HepG2 (cell line): ENCODE measurements around the gene DAAM2. TPM values are rescaled to one million over a fixed set of nuclear protein-coding genes. Genes with fewer than 3 reads are reported as not detected.

Experiments used
- ATAC-seq: fragments of 200-7000 bp; cut with Tn5 transposase; 3 replicates; pipeline ENCODE4 v1.9.1; 2020; ENCODE audit warnings: mild to moderate bottlenecking, moderate library complexity
- BruUV-seq: library from RNA; stranded (reverse); fragments of 400-500 nt; replicated peaks from 2 replicates; lab custom pipeline; 2021; lab: Mats Ljungman, UMichigan
- CTCF ChIA-PET: fragments of 300-600 bp; formaldehyde crosslinking; extraction: SDS; loops from one replicate; lab custom pipeline; 2021; ENCODE audit warnings: low total read pairs, inconsistent platforms, low intra/inter-chr PET ratio; lab: Yijun Ruan, JAX
- POLR2A ChIA-PET: fragments of 350-600 bp; sonication (Branson Sonifier 250); formaldehyde crosslinking; loops from one replicate; lab custom pipeline; 2020; ENCODE audit warnings: antibody characterized with exemption, inconsistent platforms; lab: Yijun Ruan, JAX
- DNase-seq: peaks from one replicate; pipeline ENCODE4 v3.0.0-alpha.2; 2015; ENCODE audit warnings: low spot score
- FAIRE-seq: peaks from 3 replicates; lab custom pipeline; 2011; peaks lifted over from hg19 to GRCh38; lab: Jason Lieb, UNC
- H2AFZ ChIP-seq: one replicate; pipeline ENCODE4 v1.6.1; 2011; ENCODE audit warnings: low read length, inconsistent platforms
- H3K27ac ChIP-seq: fragments of 300-600 bp; 3 replicates; pipeline ENCODE4 v1.8.0; 2011; ENCODE audit warnings: mixed run types, mild to moderate bottlenecking, mixed read lengths, low read length, inconsistent platforms; ENCODE audit not compliant: insufficient read depth; ENCODE audit errors: extremely low read length
- H3K27me3 ChIP-seq, 2 experiments: fragments of 200-600 bp in 1 of 2; 2 replicates in 1 of 2; 3 replicates in 1 of 2; pipeline versions ENCODE4 v1.6.0 to v1.8.0; 2011; ENCODE audit warnings: low read length in 2 of 2, mild to moderate bottlenecking in 2 of 2, moderate library complexity in 2 of 2, inconsistent platforms in 1 of 2; ENCODE audit not compliant: insufficient read depth in 2 of 2, control insufficient read depth in 1 of 2
- H3K36me3 ChIP-seq, 2 experiments: fragments of 200-600 bp in 1 of 2; replicated peaks in 1 of 2; 2 replicates in 1 of 2; 3 replicates in 1 of 2; pipeline versions ENCODE4 v1.5.1 to v1.8.0; 2011; ENCODE audit warnings: low read length in 2 of 2, inconsistent platforms in 1 of 2; ENCODE audit not compliant: insufficient read depth in 2 of 2, control insufficient read depth in 1 of 2
- H3K4me1 ChIP-seq: 2 replicates; pipeline ENCODE4 v1.5.1; 2012; ENCODE audit warnings: low read length, inconsistent platforms; ENCODE audit not compliant: insufficient read depth
- H3K4me2 ChIP-seq: 2 replicates; pipeline ENCODE4 v1.6.0; 2011; ENCODE audit warnings: low read depth, low read length, inconsistent platforms
- H3K4me3 ChIP-seq, 3 experiments: fragments of 200-600 bp in 1 of 3; sonication (generic), shearing (Covaris generic) in 1 of 3; replicated peaks in 1 of 3; 2 replicates each; pipeline ENCODE4 v1.5.1; 2011 to 2016; ENCODE audit warnings: low read length in 3 of 3, inconsistent platforms in 2 of 3, low read depth in 2 of 3, mild to moderate bottlenecking in 2 of 3, control low read depth in 1 of 3, mixed read lengths in 1 of 3; ENCODE audit not compliant: insufficient read depth in 1 of 3
- H3K79me2 ChIP-seq: one replicate; pipeline ENCODE4 v1.6.1; 2011; ENCODE audit warnings: low read length, inconsistent platforms; ENCODE audit not compliant: insufficient read depth
- H3K9ac ChIP-seq: 2 replicates; pipeline ENCODE4 v1.6.0; 2011; ENCODE audit warnings: mild to moderate bottlenecking, low read depth, low read length, inconsistent platforms; ENCODE audit not compliant: insufficient read depth
- H3K9me3 ChIP-seq: 2 replicates; pipeline ENCODE4 v1.5.1; 2012; ENCODE audit warnings: mild to moderate bottlenecking, low read length
- H4K20me1 ChIP-seq: 2 replicates; pipeline ENCODE4 v1.6.0; 2011; ENCODE audit warnings: inconsistent platforms, mild to moderate bottlenecking, low read length, moderate library complexity; ENCODE audit not compliant: insufficient read depth
- DZIP1 ChIP-seq: sonication (generic); formaldehyde crosslinking; IDR thresholded peaks from 2 replicates; pipeline ENCODE4 v1.5.0; 2020; ENCODE audit warnings: mild to moderate bottlenecking, missing genetic modification reagents
- FLYWCH1 ChIP-seq: sonication (generic); formaldehyde crosslinking; IDR thresholded peaks from 2 replicates; pipeline ENCODE4 v1.8.1; 2023; ENCODE audit warnings: mild to moderate bottlenecking, missing genetic modification reagents
- GMEB1 ChIP-seq: sonication (generic); formaldehyde crosslinking; IDR thresholded peaks from 2 replicates; pipeline ENCODE4 v1.5.1; 2020; ENCODE audit warnings: missing genetic modification reagents, mild to moderate bottlenecking, borderline replicate concordance
- NFRKB ChIP-seq: fragments of 450-650 bp; IDR thresholded peaks from 2 replicates; pipeline ENCODE4 v1.6.1; 2017
- PLRG1 ChIP-seq: fragments of 450-650 bp; conservative IDR thresholded peaks from 2 replicates; pipeline ENCODE4 v1.6.1; 2016
- RFXAP ChIP-seq: sonication (generic); formaldehyde crosslinking; IDR thresholded peaks from 2 replicates; pipeline ENCODE4 v1.4.0; 2020; ENCODE audit warnings: missing genetic modification reagents, borderline replicate concordance
- RXRB ChIP-seq: IDR thresholded peaks from 2 replicates; pipeline ENCODE4 v1.6.1; 2016; ENCODE audit warnings: borderline replicate concordance, missing genetic modification reagents, missing compliant biosample characterization
- SMC3 ChIP-seq: IDR thresholded peaks from 2 replicates; pipeline ENCODE4 v1.6.1; 2011; ENCODE audit warnings: low read length, improper control_type of control experiment
- STAG1 ChIP-seq: sonication (generic); formaldehyde crosslinking; IDR thresholded peaks from 2 replicates; pipeline ENCODE4 v1.4.0; 2020; ENCODE audit warnings: missing genetic modification reagents
- TEAD3 ChIP-seq: optimal IDR thresholded peaks from 2 replicates; pipeline ENCODE3; 2016; ENCODE audit warnings: borderline replicate concordance
- ZNF326 ChIP-seq: sonication (generic); formaldehyde crosslinking; IDR thresholded peaks from 2 replicates; pipeline ENCODE4 v1.4.0; 2020; ENCODE audit warnings: missing genetic modification reagents, borderline replicate concordance
- ZNF773 ChIP-seq: sonication (generic); formaldehyde crosslinking; IDR thresholded peaks from 2 replicates; pipeline ENCODE4 v1.4.0; 2020; ENCODE audit warnings: missing genetic modification reagents, borderline replicate concordance
- ZSCAN21 ChIP-seq: sonication (generic); formaldehyde crosslinking; IDR thresholded peaks from 2 replicates; pipeline ENCODE4 v1.8.0; 2022; ENCODE audit warnings: mild to moderate bottlenecking, missing genetic modification reagents, moderate library complexity, borderline replicate concordance
- WGBS: methylation state at CpG from one replicate; pipeline ENCODE4 v1.1.6; 2017; ENCODE audit warnings: low lambda C conversion rate; 5-methylcytosine and 5-hydroxymethylcytosine counted together
- in situ Hi-C: cut with HindIII; loops from 2 replicates; pipeline ENCODE4 v1.10.0; 2017; ENCODE audit warnings: low pct_unique_long_range_greater_than_20kb; ENCODE audit not compliant: extremely low pct_ligation_motif_present
- intact Hi-C: fragments of 100-400 bp; cut with micrococcal nuclease; formaldehyde crosslinking; loops from one replicate; pipeline ENCODE4 v1.10.0; 2022; ENCODE audit not compliant: unreplicated experiment
- polyA plus RNA-seq, 8 experiments: library from polyadenylated mRNA; depleted of rRNA in 3 of 8; stranded (reverse) in 7 of 8; unstranded in 1 of 8; fragments of >200 nt; fragmentation: Illumina TruSeq in 4 of 8; extraction: Trizol in 4 of 8; gene quantifications; 2 replicates each; pipeline versions ENCODE4 v1.2.1 to v1.2.3, GENCODE V29; 2011 to 2016; ENCODE audit warnings: low read depth in 4 of 8, missing spikeins in 1 of 8, mixed read lengths in 1 of 8; ENCODE audit not compliant: insufficient read depth in 1 of 8
- total RNA-seq, 5 experiments: library from RNA; depleted of rRNA; stranded (reverse); fragments of >200 nt; fragmentation: Illumina TruSeq; extraction: Trizol; gene quantifications; 2 replicates each; pipeline ENCODE4 v1.2.3, GENCODE V29; 2016; ENCODE audit warnings: low read depth in 1 of 5

The DAAM2 gene
- total and polyA plus RNA-seq, 2 of the 13 experiments (the other 11 are each of a cell fraction or from before 2014, with no cell fraction given), result 0.01 TPM; not detected in 1

GRCh38 chr6:39920157-39920556, 128.0 kb downstream of the DAAM2 start:
- POLR2A ChIA-PET, result no interaction called here
- peaks cover 7% of the 10 kb centered on the region; the same call in 1 of the 2 replicates for H3K4me1 ChIP-seq
- in situ Hi-C loops, result no loop called here
- no peak overlapping the region for H3K4me3 ChIP-seq
- no peaks in the 10 kb centered on the region for H4K20me1 ChIP-seq
- no peak overlapping the region for H2AFZ ChIP-seq
- no peak overlapping the region for H3K4me2 ChIP-seq
- no peaks in the 10 kb centered on the region for H3K27me3 ChIP-seq
- intact Hi-C loops, result no loop called here
- WGBS, result 96% methylated on average over 3 of the region's 3 CpGs
- FAIRE-seq, result no peak
- H3K9ac ChIP-seq, result no peak overlapping the region
- BruUV-seq, result no TSS peak
- ATAC-seq, result no peak
- DNase-seq, result no peak
- CTCF ChIA-PET, result no interaction called here
- peaks cover 4 to 14% of the 10 kb centered on the region in 2 experiments; a peak in 4 of 5 replicates for H3K36me3 ChIP-seq
- no peak overlapping the region for H3K27ac ChIP-seq
- H3K79me2 ChIP-seq, result no peaks in the 10 kb centered on the region
- no peaks in the 10 kb centered on the region for H3K9me3 ChIP-seq
- TF ChIP-seq FLYWCH1 (CRISPR knock-in tag) (no peak), ZNF773 (CRISPR knock-in tag) (no peak), ZSCAN21 (CRISPR knock-in tag) (no peak), NFRKB (no peak), RXRB (CRISPR knock-in tag) (no peak), ZNF326 (CRISPR knock-in tag) (no peak), DZIP1 (CRISPR knock-in tag) (no peak), TEAD3 (CRISPR knock-in tag) (no peak), GMEB1 (no peak), SMC3 (no peak), RFXAP (CRISPR knock-in tag) (no peak), STAG1 (CRISPR knock-in tag) (no peak), PLRG1 (no peak)
